GM21786 (cell line): ENCODE data around the gene LGR4.
"Not testable (repeated sequence)": the region's sequence is repeated elsewhere in the genome, so short reads cannot be mapped to it uniquely, and the experiment has no call there.

ENCODE experiments used
- ATAC-seq: cut with Tn5 transposase; IDR thresholded peaks from one replicate; pipeline ENCODE4 v1.9.1; 2021; ENCODE audit not compliant: unreplicated experiment

LGR4 gene

GRCh38 chr11:27472398-27473016 lies at the start of gene LGR4:
Gene LGR4, minus strand, starts transcription at chr11:27472790. Its CDS starts 488 bp downstream, at chr11:27472302.
- peak; percentile 74 for ATAC-seq

GRCh38 chr11:27520226-27520625 lies 47.6 kb upstream of the LGR4 start:
- no peak for ATAC-seq

- ATAC-seq = no peak
Observed at GRCh38 chr11:27518518-27518917, 45.9 kb upstream of the LGR4 start.

GRCh38 chr11:27517490-27517889 lies 44.9 kb upstream of the LGR4 start:
- not testable (repeated sequence) for ATAC-seq

GRCh38 chr11:27514558-27514957 lies 42.0 kb upstream of the LGR4 start:
- ATAC-seq = no peak

GRCh38 chr11:27514076-27514475 lies 41.5 kb upstream of the LGR4 start:
- ATAC-seq = no peak

GRCh38 chr11:27513389-27513788 lies 40.8 kb upstream of the LGR4 start:
- no peak for ATAC-seq

- no peak for ATAC-seq
Observed at GRCh38 chr11:27512238-27512637, 39.6 kb upstream of the LGR4 start.

GRCh38 chr11:27509908-27510307 lies 37.3 kb upstream of the LGR4 start:
- no peak for ATAC-seq

- ATAC-seq = no peak
Observed at GRCh38 chr11:27507557-27508322, 35.1 kb upstream of the LGR4 start.

GRCh38 chr11:27506200-27507182 lies 33.9 kb upstream of the LGR4 start, which contains the start of gene LIN7C:
Gene LIN7C, minus strand, starts transcription at chr11:27506769. Its CDS starts 17 bp downstream, at chr11:27506752.
- ATAC-seq = peak; percentile 92

- peak; percentile 2 for ATAC-seq
Observed at GRCh38 chr11:27505781-27506180, 33.2 kb upstream of the LGR4 start.

GRCh38 chr11:27504205-27504604 lies 31.6 kb upstream of the LGR4 start:
- no peak for ATAC-seq

- ATAC-seq = no peak
Observed at GRCh38 chr11:27501100-27501499, 28.5 kb upstream of the LGR4 start.

GRCh38 chr11:27497911-27498310 lies 25.3 kb upstream of the LGR4 start:
- no peak for ATAC-seq

- ATAC-seq = peak; percentile 75
Observed at GRCh38 chr11:27497284-27497866, 24.8 kb upstream of the LGR4 start.

GRCh38 chr11:27496461-27496860 lies 23.9 kb upstream of the LGR4 start:
- no peak for ATAC-seq

- ATAC-seq = no peak
Observed at GRCh38 chr11:27495710-27496300, 23.2 kb upstream of the LGR4 start.

GRCh38 chr11:27489092-27489491 lies 16.5 kb upstream of the LGR4 start:
- no peak for ATAC-seq

GRCh38 chr11:27487706-27488105 lies 15.1 kb upstream of the LGR4 start:
- ATAC-seq = no peak
